Osteocyte (in vitro differentiated cells): Measurements from ENCODE around the gene COG4. TPM values are rescaled to one million over a fixed set of nuclear protein-coding genes. Genes with fewer than 3 reads are reported as not detected.

Source experiments
- DNase-seq: peaks from one replicate; pipeline ENCODE4 v3.0.0; 2021; ENCODE audit warnings: mixed read lengths; ENCODE audit not compliant: unreplicated experiment; ENCODE audit errors: extremely low spot score
- H3K27ac Mint-ChIP-seq: one replicate; pipeline ENCODE4 v1.8.0; 2021; ENCODE audit warnings: mild to moderate bottlenecking, mixed read lengths; ENCODE audit not compliant: unreplicated experiment
- H3K27me3 Mint-ChIP-seq: one replicate; pipeline ENCODE4 v1.8.0; 2021; ENCODE audit warnings: mixed read lengths; ENCODE audit not compliant: unreplicated experiment
- H3K36me3 Mint-ChIP-seq: one replicate; pipeline ENCODE4 v1.8.0; 2021; ENCODE audit warnings: mixed read lengths; ENCODE audit not compliant: unreplicated experiment
- H3K4me1 Mint-ChIP-seq: one replicate; pipeline ENCODE4 v1.8.0; 2021; ENCODE audit warnings: mixed read lengths; ENCODE audit not compliant: unreplicated experiment
- H3K4me3 Mint-ChIP-seq: one replicate; pipeline ENCODE4 v1.8.0; 2021; ENCODE audit warnings: mild to moderate bottlenecking, moderate library complexity, mixed read lengths; ENCODE audit not compliant: unreplicated experiment
- H3K9me3 Mint-ChIP-seq: one replicate; pipeline ENCODE4 v1.8.0; 2021; ENCODE audit warnings: mixed read lengths; ENCODE audit not compliant: unreplicated experiment
- CTCF ChIP-seq: fragments of 200-600 bp; sonication (generic); IDR thresholded peaks from 2 replicates; pipeline ENCODE4 v1.5.0; 2021; ENCODE audit warnings: antibody characterized with exemption, mild to moderate bottlenecking, moderate library complexity
- total RNA-seq: library from RNA; stranded (reverse); gene quantifications from 2 replicates; pipeline ENCODE4 v1.2.1, GENCODE V29; 2021

COG4 gene
- total RNA-seq, 1 donor from 2014 or later, result 69.9 TPM

- Mint-ChIP-seq H3K4me3 (peak overlapping the region; percentile 91), H3K9me3 (no peaks in the 10 kb centered on the region), H3K27me3 (no peaks in the 10 kb centered on the region), H3K4me1 (peaks cover 45% of the 10 kb centered on the region), H3K27ac (peak overlapping the region; percentile 95), H3K36me3 (peaks cover 21% of the 10 kb centered on the region)
- no peak for DNase-seq
- no peak for TF ChIP-seq CTCF
Measured at GRCh38 chr16:70522216-70523075, 908 bp downstream of the COG4 start.

DNA sequence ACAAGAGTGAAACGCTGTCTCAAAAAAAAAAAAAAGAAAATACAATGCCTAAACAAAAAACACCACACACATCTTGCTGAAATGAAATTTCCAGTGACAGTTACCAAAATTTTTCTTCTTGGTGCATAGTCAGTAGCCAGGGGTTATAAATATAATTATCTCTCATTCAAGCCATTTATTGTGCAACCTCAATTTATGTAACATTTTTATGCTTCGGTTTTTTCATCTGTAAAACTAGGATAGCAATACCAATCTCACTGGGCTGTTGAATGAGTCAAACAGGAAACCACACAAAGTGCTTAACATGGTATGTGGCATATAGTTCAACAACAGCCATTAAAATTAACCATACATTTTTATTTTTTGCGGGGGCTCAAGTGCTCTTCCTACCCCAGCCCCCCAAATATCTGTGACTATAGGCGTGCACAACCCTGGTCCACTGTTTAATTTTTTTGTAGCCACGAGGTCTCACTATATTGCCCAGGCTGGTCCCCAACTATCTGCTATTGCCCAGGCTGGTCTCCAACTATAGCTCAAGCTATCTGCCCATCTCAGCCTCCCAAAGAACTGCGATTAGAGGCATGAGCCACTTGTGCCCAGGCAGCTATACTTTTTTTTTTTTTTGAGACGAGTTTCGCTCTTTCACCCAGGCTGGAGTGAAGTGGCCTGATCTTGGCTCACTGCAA, 2.6 kb downstream of the COG4 start:
- no peak for DNase-seq
- peaks cover 12% of the 10 kb centered on the region for H3K36me3 Mint-ChIP-seq
- no peaks in the 10 kb centered on the region for H3K27me3 Mint-ChIP-seq
- H3K4me3 Mint-ChIP-seq, result no peak overlapping the region
- no peaks in the 10 kb centered on the region for H3K9me3 Mint-ChIP-seq
- H3K27ac Mint-ChIP-seq, result no peak overlapping the region
- no peak for TF ChIP-seq CTCF
- H3K4me1 Mint-ChIP-seq, result peaks cover 32% of the 10 kb centered on the region

- no peak overlapping the region for H3K4me3 Mint-ChIP-seq
- H3K27ac Mint-ChIP-seq, result no peak overlapping the region
- no peaks in the 10 kb centered on the region for H3K9me3 Mint-ChIP-seq
- no peak for DNase-seq
- no peak for TF ChIP-seq CTCF
- H3K36me3 Mint-ChIP-seq, result peaks cover 37% of the 10 kb centered on the region
- no peaks in the 10 kb centered on the region for H3K27me3 Mint-ChIP-seq
- no peaks in the 10 kb centered on the region for H3K4me1 Mint-ChIP-seq
Measured at GRCh38 chr16:70512456-70512855, 10.9 kb downstream of the COG4 start.

GRCh38 chr16:70511833-70512232, 11.5 kb downstream of the COG4 start:
- Mint-ChIP-seq H3K9me3 (no peaks in the 10 kb centered on the region), H3K36me3 (peaks cover 37% of the 10 kb centered on the region), H3K27me3 (no peaks in the 10 kb centered on the region), H3K4me3 (no peak overlapping the region), H3K4me1 (no peaks in the 10 kb centered on the region), H3K27ac (no peak overlapping the region)
- no peak for DNase-seq
- TF ChIP-seq CTCF, result no peak

DNA sequence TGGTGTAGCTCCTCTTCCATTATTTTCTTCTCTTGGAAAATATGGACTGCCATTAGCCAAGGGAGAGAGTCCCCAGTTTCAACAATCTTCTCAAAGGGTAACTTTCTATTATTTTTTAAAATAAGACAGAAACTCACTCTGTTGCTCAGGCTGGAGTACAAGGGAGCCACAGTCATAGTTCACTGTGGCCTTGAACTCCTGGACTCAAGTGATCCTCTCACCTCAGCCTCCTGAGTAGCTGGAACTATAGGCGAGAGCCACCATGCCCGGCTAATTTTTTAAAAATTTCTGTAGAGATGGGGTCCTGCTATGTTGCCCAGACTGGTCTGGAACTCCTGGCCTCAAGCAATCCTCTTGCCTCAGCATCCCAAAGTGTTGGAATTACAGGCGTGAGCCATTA, 13.1 kb downstream of the COG4 start:
- no peaks in the 10 kb centered on the region for H3K4me1 Mint-ChIP-seq
- no peak overlapping the region for H3K4me3 Mint-ChIP-seq
- H3K27me3 Mint-ChIP-seq, result no peaks in the 10 kb centered on the region
- no peak overlapping the region for H3K27ac Mint-ChIP-seq
- no peak for TF ChIP-seq CTCF
- H3K9me3 Mint-ChIP-seq, result no peaks in the 10 kb centered on the region
- no peak for DNase-seq
- H3K36me3 Mint-ChIP-seq, result peaks cover 33% of the 10 kb centered on the region
